Liver (tissue), 9 donors: ENCODE measurements around the gene CHRNA9. TPM values are rescaled to one million over a fixed set of nuclear protein-coding genes. Genes with fewer than 3 reads are reported as not detected.
A peak's percentile ranks its signal among the peaks of the same experiment; 100 is the strongest.

ENCODE experiments used
- DNase-seq: peaks from one replicate; pipeline ENCODE4 v3.0.0-alpha.2; 2017; ENCODE audit warnings: low spot score
- H3K27ac ChIP-seq, 2 donors: one replicate each; pipeline ENCODE4 v1.7.0; 2013; ENCODE audit warnings: inconsistent platforms in 2 of 2, low read length in 2 of 2, control low read depth in 1 of 2, low read depth in 1 of 2, mild to moderate bottlenecking in 1 of 2
- H3K27me3 ChIP-seq, 4 donors: one replicate each; pipeline versions ENCODE4 v1.6.1 to v1.7.0; 2013; ENCODE audit warnings: low read length in 3 of 4, inconsistent platforms in 1 of 4, mild to moderate bottlenecking in 1 of 4, moderate library complexity in 1 of 4; ENCODE audit not compliant: control insufficient read depth in 4 of 4, insufficient read depth in 4 of 4
- H3K36me3 ChIP-seq, 4 donors: one replicate each; pipeline versions ENCODE4 v1.6.1 to v1.7.0; 2013; ENCODE audit warnings: low read length in 3 of 4, mild to moderate bottlenecking in 3 of 4, low read depth in 1 of 4, moderate library complexity in 1 of 4; ENCODE audit not compliant: control insufficient read depth in 4 of 4, insufficient read depth in 3 of 4
- H3K4me1 ChIP-seq, 4 donors: one replicate each; pipeline versions ENCODE4 v1.6.1 to v1.7.0; 2013; ENCODE audit warnings: low read length in 3 of 4, mild to moderate bottlenecking in 3 of 4, moderate library complexity in 1 of 4; ENCODE audit not compliant: control insufficient read depth in 4 of 4, insufficient read depth in 4 of 4
- H3K4me3 ChIP-seq, 3 donors: one replicate each; pipeline versions ENCODE4 v1.6.1 to v1.7.0; 2013; ENCODE audit warnings: low read length in 3 of 3, control low read depth in 1 of 3, low read depth in 1 of 3, mild to moderate bottlenecking in 1 of 3
- H3K9ac ChIP-seq, 2 donors: one replicate each; pipeline ENCODE4 v1.7.0; 2013; ENCODE audit warnings: low read length in 2 of 2, mild to moderate bottlenecking in 2 of 2, moderate library complexity in 2 of 2, control low read depth in 1 of 2, low read depth in 1 of 2
- H3K9me3 ChIP-seq, 4 donors: one replicate each; pipeline versions ENCODE4 v1.6.1 to v1.7.0; 2013; ENCODE audit warnings: low read length in 3 of 4; ENCODE audit not compliant: control insufficient read depth in 4 of 4
- ATF3 ChIP-seq: IDR thresholded peaks from 2 replicates; pipeline ENCODE4 v1.6.1; 2016; ENCODE audit warnings: antibody characterized with exemption
- CTCF ChIP-seq: fragments of 150-350 bp; IDR thresholded peaks from 2 replicates; pipeline ENCODE4 v1.5.1; 2017; ENCODE audit warnings: improper control_type of control experiment, low read depth, low read length; ENCODE audit not compliant: missing input control
- EGR1 ChIP-seq, 2 donors: IDR thresholded peaks; 2 replicates each; pipeline ENCODE4 v1.6.1; 2016 to 2018; ENCODE audit warnings: antibody characterized with exemption in 2 of 2, low read depth in 2 of 2
- FOXA1 ChIP-seq: IDR thresholded peaks from 2 replicates; pipeline ENCODE4 v1.6.1; 2016; ENCODE audit warnings: antibody characterized with exemption
- FOXA2 ChIP-seq: IDR thresholded peaks from 2 replicates; pipeline ENCODE4 v1.6.1; 2016; ENCODE audit warnings: antibody characterized with exemption
- GABPA ChIP-seq, 2 donors: IDR thresholded peaks in 1 of 2; conservative IDR thresholded peaks in 1 of 2; 2 replicates each; pipeline ENCODE4 v1.6.1; 2016; ENCODE audit warnings: antibody characterized with exemption in 2 of 2, mild to moderate bottlenecking in 1 of 2, moderate library complexity in 1 of 2
- HNF4A ChIP-seq, 2 donors: conservative IDR thresholded peaks; 2 replicates each; pipeline ENCODE4 v1.6.1; 2016; ENCODE audit warnings: antibody characterized with exemption in 2 of 2, mild to moderate bottlenecking in 2 of 2
- HNF4G ChIP-seq: IDR thresholded peaks from 2 replicates; pipeline ENCODE4 v1.6.1; 2016; ENCODE audit warnings: antibody characterized with exemption
- JUND ChIP-seq, 2 donors: IDR thresholded peaks; 2 replicates each; pipeline ENCODE4 v1.6.1; 2016; ENCODE audit warnings: antibody characterized with exemption in 2 of 2
- MAX ChIP-seq: IDR thresholded peaks from 2 replicates; pipeline ENCODE4 v1.6.1; 2016; ENCODE audit warnings: antibody characterized with exemption
- NR2F2 ChIP-seq: IDR thresholded peaks from 2 replicates; pipeline ENCODE4 v1.6.1; 2016; ENCODE audit warnings: antibody characterized with exemption
- RAD21 ChIP-seq, 2 donors: IDR thresholded peaks; 2 replicates each; pipeline ENCODE4 v1.6.1; 2016; ENCODE audit warnings: antibody characterized with exemption in 2 of 2, mild to moderate bottlenecking in 2 of 2
- REST ChIP-seq: IDR thresholded peaks from 2 replicates; pipeline ENCODE4 v1.6.1; 2016; ENCODE audit warnings: antibody characterized with exemption, mild to moderate bottlenecking
- RXRA ChIP-seq, 2 donors: IDR thresholded peaks; 2 replicates each; pipeline ENCODE4 v1.6.1; 2017 to 2018; ENCODE audit warnings: antibody characterized with exemption in 2 of 2, mild to moderate bottlenecking in 1 of 2
- SP1 ChIP-seq: IDR thresholded peaks from 2 replicates; pipeline ENCODE4 v1.6.1; 2018; ENCODE audit warnings: antibody characterized with exemption, mild to moderate bottlenecking
- TAF1 ChIP-seq: conservative IDR thresholded peaks from 2 replicates; pipeline ENCODE4 v1.6.1; 2016; ENCODE audit warnings: antibody characterized with exemption, mild to moderate bottlenecking
- YY1 ChIP-seq: IDR thresholded peaks from 2 replicates; pipeline ENCODE4 v1.6.1; 2016; ENCODE audit warnings: antibody characterized with exemption, mild to moderate bottlenecking
- ZBTB33 ChIP-seq: IDR thresholded peaks from 2 replicates; pipeline ENCODE4 v1.6.1; 2016; ENCODE audit warnings: antibody characterized with exemption
- WGBS: extraction: QIAGEN DNeasy Blood & Tissue Kit; methylation state at CpG from one replicate; pipeline ENCODE4 v1.1.7; 2013; 5-methylcytosine and 5-hydroxymethylcytosine counted together
- polyA plus RNA-seq, 2 donors: library from polyadenylated mRNA; stranded (reverse) in 1 of 2; unstranded in 1 of 2; fragments of 200-250 nt in 1 of 2; fragments of >200 nt in 1 of 2; fragmentation: Nextera tagmentation in 1 of 2; extraction: Ambion mirVana in 1 of 2; gene quantifications; one replicate each; pipeline versions ENCODE4 v1.2.1 to v1.2.3, GENCODE V29; 2013 to 2015
- total RNA-seq, 2 donors: library from RNA; depleted of rRNA; stranded (reverse); fragments of >200 nt; gene quantifications; one replicate each; pipeline ENCODE4 v1.2.3, GENCODE V29; 2014
- donor health status: healthy.
- donor health status: healthy.
- donor health status: healthy.
- donor health status: healthy.
- donor health status: healthy.

Gene CHRNA9
- total and polyA plus RNA-seq, 4 donors: not detected

- peak; percentile 49 for TF ChIP-seq REST
- TF ChIP-seq FOXA2: peak; percentile 85
- no peak for TF ChIP-seq NR2F2
- no peak for TF ChIP-seq CTCF
- no peak for TF ChIP-seq TAF1
Observed at GRCh38 chr4:40367451-40367850, 32.3 kb downstream of the CHRNA9 start (continued).

- Histone ChIP-seq H3K9ac (no peak overlapping the region), H3K4me3 (no peak overlapping the region), H3K4me1 (peaks cover 11 to 37% (median 33%) of the 10 kb centered on the region in 4 donors), H3K9me3 (no peaks in the 10 kb centered on the region), H3K27me3 (no peaks in the 10 kb centered on the region), H3K36me3 (no peaks in the 10 kb centered on the region), H3K27ac (peak overlapping the region; percentile 15 to 42)
- WGBS: 44% methylated on average over 3 of the region's 3 CpGs
- peak; percentile 91 for TF ChIP-seq HNF4G
- peak; percentile 18 for TF ChIP-seq FOXA2
- peak; percentile 67 for TF ChIP-seq YY1
- TF ChIP-seq HNF4A (conservative IDR thresholded peaks at IDR 0.05): peak; percentile 98 to 99
- no peak for TF ChIP-seq ATF3
- no peak for TF ChIP-seq CTCF
- TF ChIP-seq REST: peak; percentile 45
- TF ChIP-seq RAD21 (IDR thresholded peaks at IDR 0.05): peak; percentile 61
- no peak for TF ChIP-seq TAF1
- TF ChIP-seq ZBTB33: peak; percentile 58
- peak; percentile 88 for TF ChIP-seq SP1
- no peak for TF ChIP-seq GABPA (IDR thresholded peaks at IDR 0.05 in 1 of 2, conservative IDR thresholded peaks at IDR 0.05 in 1 of 2)
- peak; percentile 74 for TF ChIP-seq NR2F2
- peak; percentile 53 to 67 for TF ChIP-seq JUND (IDR thresholded peaks at IDR 0.05)
- peak; percentile 38 for TF ChIP-seq MAX
- no peak for TF ChIP-seq EGR1 (IDR thresholded peaks at IDR 0.05; ENCODE audit: low read depth in 2 of 2)
- TF ChIP-seq RXRA (IDR thresholded peaks at IDR 0.05): peak; percentile 85 to 86
- no peak for TF ChIP-seq FOXA1
- no peak for DNase-seq
Observed at GRCh38 chr4:40369437-40370274, 34.5 kb downstream of the CHRNA9 start.
